OCI-LY7 (cell line): Measurements from ENCODE around the gene CDKN2C. TPM values are rescaled to one million over a fixed set of nuclear protein-coding genes. Genes with fewer than 3 reads are reported as not detected.
"Not testable (repeated sequence)": the region's sequence is repeated elsewhere in the genome, so short reads cannot be mapped to it uniquely, and the experiment has no call there.

Experiments
- BruUV-seq: library from RNA; stranded (reverse); fragments of 400-500 nt; replicated peaks from 2 replicates; lab custom pipeline; 2021; lab: Mats Ljungman, UMichigan
- CTCF ChIA-PET: fragments of 300-600 bp; sonication (Branson Sonifier 250); formaldehyde crosslinking; loops from one replicate; lab custom pipeline; 2022; ENCODE audit warnings: antibody characterized with exemption; ENCODE audit not compliant: unreplicated experiment; lab: Charles Lee
- POLR2A ChIA-PET: fragments of 300-600 bp; sonication (Branson Sonifier 250); formaldehyde crosslinking; loops from one replicate; lab custom pipeline; 2022; ENCODE audit warnings: antibody characterized with exemption; lab: Charles Lee
- DNase-seq: peaks from one replicate; pipeline ENCODE4 v3.0.0-alpha.2; 2015; ENCODE audit warnings: low spot score
- H2AFZ ChIP-seq: fragments of 200-600 bp; sonication (generic), shearing (Covaris generic); 2 replicates; pipeline ENCODE4 v1.6.1; 2014; ENCODE audit warnings: mild to moderate bottlenecking, antibody characterized with exemption, low read length, moderate library complexity
- H3K27ac ChIP-seq: fragments of 200-600 bp; sonication (generic); 2 replicates; pipeline ENCODE4 v1.5.1; 2014; ENCODE audit warnings: mixed run types, low read depth, mild to moderate bottlenecking, moderate library complexity, low read length, inconsistent platforms; ENCODE audit not compliant: poor library complexity, severe bottlenecking
- H3K36me3 ChIP-seq: fragments of 200-600 bp; sonication (generic); 2 replicates; pipeline ENCODE4 v1.6.1; 2014; ENCODE audit warnings: mild to moderate bottlenecking, antibody characterized with exemption, low read length, moderate library complexity, mixed read lengths; ENCODE audit not compliant: insufficient read depth
- H3K4me1 ChIP-seq: fragments of 200-600 bp; sonication (generic); 2 replicates; pipeline ENCODE4 v1.5.1; 2014; ENCODE audit warnings: mild to moderate bottlenecking, low read length; ENCODE audit not compliant: insufficient read depth, poor library complexity, severe bottlenecking
- H3K4me2 ChIP-seq: fragments of 200-600 bp; sonication (generic); 2 replicates; pipeline ENCODE4 v1.6.1; 2014; ENCODE audit warnings: mild to moderate bottlenecking, low read length
- H3K4me3 ChIP-seq: fragments of 200-600 bp; sonication (generic); 2 replicates; pipeline ENCODE4 v1.5.1; 2014; ENCODE audit warnings: mild to moderate bottlenecking, low read depth, low read length; ENCODE audit not compliant: poor library complexity, severe bottlenecking
- H3K79me2 ChIP-seq: fragments of 200-600 bp; sonication (generic); 2 replicates; pipeline ENCODE4 v1.6.1; 2016; ENCODE audit warnings: low read depth, mild to moderate bottlenecking, low read length, moderate library complexity, mixed read lengths; ENCODE audit not compliant: insufficient read depth
- H3K9me2 ChIP-seq: fragments of 200-600 bp; sonication (generic); 2 replicates; pipeline ENCODE4 v1.6.1; 2016; ENCODE audit warnings: mild to moderate bottlenecking, low read length, mixed read lengths; ENCODE audit not compliant: insufficient read depth
- H3K9me3 ChIP-seq: fragments of 200-600 bp; sonication (generic); 2 replicates; pipeline ENCODE4 v1.6.1; 2014; ENCODE audit warnings: mild to moderate bottlenecking, mixed run types, low read length, mixed read lengths
- H4K20me1 ChIP-seq: fragments of 200-600 bp; sonication (generic); 2 replicates; pipeline ENCODE4 v1.6.1; 2014; ENCODE audit warnings: mild to moderate bottlenecking, antibody characterized with exemption, low read length, moderate library complexity, mixed read lengths; ENCODE audit not compliant: insufficient read depth
- CTCF ChIP-seq: fragments of 200-600 bp; sonication (generic); conservative IDR thresholded peaks from 2 replicates; pipeline ENCODE4 v1.5.1; 2014; ENCODE audit warnings: mild to moderate bottlenecking, antibody characterized with exemption, low read length, moderate library complexity, mixed read lengths
- EZH2phosphoT487 ChIP-seq: fragments of 200-600 bp; sonication (generic); IDR thresholded peaks from 2 replicates; pipeline ENCODE4 v1.6.1; 2018; ENCODE audit warnings: low read depth, borderline replicate concordance, mild to moderate bottlenecking, mixed run types, antibody characterized with exemption, low read length, moderate library complexity, mixed read lengths
- intact Hi-C: fragments of 100-400 bp; cut with micrococcal nuclease; formaldehyde crosslinking; loops from one replicate; pipeline ENCODE4 v1.10.0; 2022; ENCODE audit not compliant: unreplicated experiment
- total RNA-seq, 2 experiments: library from RNA; depleted of rRNA in 1 of 2; stranded (reverse); fragments of >200 nt in 1 of 2; shearing (Covaris generic) in 1 of 2; gene quantifications; 2 replicates each; pipeline ENCODE4 v1.2.3, GENCODE V29; 2014 to 2022

Gene CDKN2C
- total RNA-seq, 2 experiments from 2014 or later = 46.6 to 71.0 TPM

- Histone ChIP-seq H3K4me2 (no peak overlapping the region), H3K9me2 (no peaks in the 10 kb centered on the region), H3K4me3 (no peak overlapping the region), H3K79me2 (no peaks in the 10 kb centered on the region), H3K4me1 (peaks cover 32% of the 10 kb centered on the region), H3K9me3 (peaks cover 9% of the 10 kb centered on the region; the same call in 1 of the 2 replicates), H4K20me1 (no peaks in the 10 kb centered on the region), H3K27ac (no peak overlapping the region), H2AFZ (no peak overlapping the region), H3K36me3 (no peaks in the 10 kb centered on the region)
- BruUV-seq = no TSS peak
- CTCF ChIA-PET = no interaction called here
- TF ChIP-seq CTCF (no peak), EZH2phosphoT487 (no peak)
- POLR2A ChIA-PET = interaction anchor here (0.7 kb wide), 1 partner anchor 124 kb away, joined by 3 read pairs; no protein-coding TSS in a partner anchor
- intact Hi-C loops = no loop called here
- no peak for DNase-seq
Measured at GRCh38 chr1:51002516-51002915, 32.5 kb downstream of the CDKN2C start.

- H4K20me1 ChIP-seq, H3K4me2 ChIP-seq, POLR2A ChIA-PET, CTCF ChIA-PET, H3K36me3 ChIP-seq, H2AFZ ChIP-seq, H3K9me2 ChIP-seq, BruUV-seq, H3K9me3 ChIP-seq, DNase-seq, H3K27ac ChIP-seq, H3K4me3 ChIP-seq, H3K79me2 ChIP-seq, intact Hi-C loops: not testable (repeated sequence)
- peaks cover 15% of the 10 kb centered on the region for H3K4me1 ChIP-seq
Measured at GRCh38 chr1:51005549-51005948, 35.5 kb downstream of the CDKN2C start.

GRCh38 chr1:51009381-51009780, 39.3 kb downstream of the CDKN2C start:
- BruUV-seq = no TSS peak
- ChIA-PET CTCF (no interaction called here), POLR2A (interaction anchor here (1.3 kb wide), 1 partner anchor 29 kb away, joined by 3 read pairs; no protein-coding TSS in a partner anchor)
- no peaks in the 10 kb centered on the region for H3K36me3 ChIP-seq
- no peak overlapping the region for H3K27ac ChIP-seq
- no peak overlapping the region for H2AFZ ChIP-seq
- no peak for DNase-seq
- H3K4me3 ChIP-seq = no peak overlapping the region
- TF ChIP-seq CTCF (no peak), EZH2phosphoT487 (no peak)
- H3K4me2 ChIP-seq = no peak overlapping the region
- H3K79me2 ChIP-seq = no peaks in the 10 kb centered on the region
- H3K4me1 ChIP-seq = no peaks in the 10 kb centered on the region
- no peaks in the 10 kb centered on the region for H3K9me3 ChIP-seq
- intact Hi-C loops = no loop called here
- H4K20me1 ChIP-seq = no peaks in the 10 kb centered on the region
- no peaks in the 10 kb centered on the region for H3K9me2 ChIP-seq
